GM18526 (cell line): ENCODE measurements around the gene UNC5A.

Experiments used
- POLR2A ChIP-seq: IDR thresholded peaks from 3 replicates; pipeline ENCODE4 v1.6.1; 2011; ENCODE audit not compliant: insufficient read length; ENCODE audit errors: extremely low read depth

The UNC5A gene

DNA sequence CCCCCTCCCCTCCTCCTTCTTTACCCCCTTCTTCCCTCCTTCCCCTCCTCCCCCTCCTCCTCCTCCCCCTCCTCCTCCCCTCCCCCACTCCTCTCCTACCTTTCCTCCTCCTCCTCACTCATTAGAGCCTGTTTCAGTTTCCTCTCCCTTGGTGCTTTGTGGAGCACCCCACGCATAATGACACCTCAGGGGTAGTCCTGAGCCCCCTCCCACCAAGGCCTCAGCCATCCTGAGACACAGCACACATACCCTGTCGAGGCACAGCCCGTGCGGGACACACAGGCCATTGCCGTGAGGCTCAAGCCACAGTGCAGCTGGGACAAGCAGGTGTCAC, 53.4 kb downstream of the UNC5A start:
- TF ChIP-seq POLR2A = no peak

DNA sequence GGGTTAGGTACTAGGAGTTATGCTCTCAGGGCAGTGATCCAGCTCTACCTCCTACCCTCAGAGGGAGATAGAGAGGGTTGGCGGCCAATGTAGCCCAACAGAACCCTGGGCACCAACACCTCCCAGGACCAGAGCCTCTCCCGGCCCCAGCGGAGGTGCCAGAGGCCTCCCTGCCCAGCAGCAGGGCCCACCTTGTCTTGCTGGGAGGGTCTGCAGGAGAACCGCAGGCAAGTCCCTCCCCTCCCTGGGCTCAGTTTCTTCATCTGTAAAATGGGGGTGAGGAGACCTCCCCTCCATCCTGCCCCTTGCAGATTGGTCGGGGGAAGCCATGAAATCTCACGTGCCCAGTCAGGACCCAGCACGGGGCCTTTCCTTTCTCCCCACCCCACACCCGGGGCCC, 54.4 kb downstream of the UNC5A start:
- TF ChIP-seq POLR2A = no peak

- no peak for TF ChIP-seq POLR2A
Measured at GRCh38 chr5:176865964-176866363, 55.6 kb downstream of the UNC5A start.

- TF ChIP-seq POLR2A = no peak
Measured at GRCh38 chr5:176866707-176867310, 56.5 kb downstream of the UNC5A start.

GRCh38 chr5:176868126-176868525, 57.8 kb downstream of the UNC5A start:
- TF ChIP-seq POLR2A = no peak

GRCh38 chr5:176868731-176869130, 58.4 kb downstream of the UNC5A start:
- TF ChIP-seq POLR2A = no peak

DNA sequence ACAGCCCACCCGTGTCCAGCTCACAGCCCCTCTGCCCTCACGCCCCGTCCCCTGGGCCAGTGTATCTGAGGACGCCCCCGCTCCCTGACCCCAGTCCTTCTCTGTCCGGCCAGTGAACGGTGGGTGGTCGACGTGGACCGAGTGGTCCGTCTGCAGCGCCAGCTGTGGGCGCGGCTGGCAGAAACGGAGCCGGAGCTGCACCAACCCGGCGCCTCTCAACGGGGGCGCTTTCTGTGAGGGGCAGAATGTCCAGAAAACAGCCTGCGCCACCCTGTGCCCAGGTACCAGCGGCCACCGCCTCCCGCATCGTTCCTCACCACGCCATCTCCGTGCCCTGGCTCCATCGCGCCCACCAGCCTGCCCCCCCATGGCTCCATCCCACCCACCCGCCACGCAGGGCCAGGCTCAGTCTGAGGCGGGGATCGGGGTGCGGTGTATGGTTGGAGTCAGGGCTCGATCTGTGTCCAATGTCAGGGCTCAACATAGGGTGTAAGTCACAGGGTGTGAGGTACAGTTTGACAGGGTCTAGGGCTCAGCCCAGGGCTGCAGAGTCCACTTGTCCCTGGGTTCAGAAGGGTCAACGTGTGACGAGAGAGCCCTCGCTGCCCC, 59.2 kb downstream of the UNC5A start:
- TF ChIP-seq POLR2A = no peak

DNA sequence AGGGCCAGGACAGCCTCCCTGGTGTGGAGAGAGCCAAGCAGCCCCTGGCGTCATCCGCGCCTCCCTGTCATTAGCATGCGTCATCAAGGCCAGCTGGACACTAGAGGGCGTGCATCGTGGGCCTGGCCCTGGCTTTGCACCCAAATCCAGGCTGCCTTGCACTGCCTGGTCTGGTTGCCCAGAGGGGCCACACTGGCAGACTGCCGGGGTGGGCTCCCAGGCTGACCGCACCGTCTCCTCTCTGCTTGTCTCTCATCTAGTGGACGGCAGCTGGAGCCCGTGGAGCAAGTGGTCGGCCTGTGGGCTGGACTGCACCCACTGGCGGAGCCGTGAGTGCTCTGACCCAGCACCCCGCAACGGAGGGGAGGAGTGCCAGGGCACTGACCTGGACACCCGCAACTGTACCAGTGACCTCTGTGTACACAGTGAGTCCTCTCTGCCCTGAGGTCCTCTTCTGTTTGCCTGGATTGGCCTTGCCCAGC, 59.8 kb downstream of the UNC5A start:
- TF ChIP-seq POLR2A = no peak

- TF ChIP-seq POLR2A = no peak
Measured at GRCh38 chr5:176873541-176874172, 63.3 kb downstream of the UNC5A start.

GRCh38 chr5:176874198-176874780, 63.9 kb downstream of the UNC5A start:
- TF ChIP-seq POLR2A = no peak

DNA sequence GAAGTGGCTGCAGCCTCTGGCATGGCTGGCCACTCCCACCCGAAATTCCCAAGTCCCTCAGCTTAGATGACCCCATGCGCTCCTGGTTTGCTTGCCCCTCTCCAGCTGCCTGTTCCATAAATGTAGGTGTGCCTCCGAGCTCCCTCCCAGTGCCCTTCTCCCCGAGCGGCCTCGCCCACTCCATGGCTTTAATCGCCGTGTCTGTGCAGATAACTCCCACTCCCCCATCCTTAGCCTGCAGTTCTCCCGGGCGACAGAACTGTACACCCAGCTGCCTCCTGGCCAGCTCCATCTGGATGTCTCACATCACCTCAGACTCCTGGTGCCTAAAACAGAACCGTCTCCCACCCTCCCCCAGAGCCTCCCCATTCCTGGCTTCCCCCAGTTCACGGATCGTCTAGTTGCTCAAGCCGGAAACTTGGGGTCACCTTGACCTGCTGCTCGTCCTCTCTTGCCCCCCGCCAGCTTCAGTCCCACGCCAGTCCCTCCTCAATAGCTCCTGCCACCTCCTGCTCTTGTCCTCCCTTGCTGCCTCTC, 64.7 kb downstream of the UNC5A start:
- TF ChIP-seq POLR2A = no peak

DNA sequence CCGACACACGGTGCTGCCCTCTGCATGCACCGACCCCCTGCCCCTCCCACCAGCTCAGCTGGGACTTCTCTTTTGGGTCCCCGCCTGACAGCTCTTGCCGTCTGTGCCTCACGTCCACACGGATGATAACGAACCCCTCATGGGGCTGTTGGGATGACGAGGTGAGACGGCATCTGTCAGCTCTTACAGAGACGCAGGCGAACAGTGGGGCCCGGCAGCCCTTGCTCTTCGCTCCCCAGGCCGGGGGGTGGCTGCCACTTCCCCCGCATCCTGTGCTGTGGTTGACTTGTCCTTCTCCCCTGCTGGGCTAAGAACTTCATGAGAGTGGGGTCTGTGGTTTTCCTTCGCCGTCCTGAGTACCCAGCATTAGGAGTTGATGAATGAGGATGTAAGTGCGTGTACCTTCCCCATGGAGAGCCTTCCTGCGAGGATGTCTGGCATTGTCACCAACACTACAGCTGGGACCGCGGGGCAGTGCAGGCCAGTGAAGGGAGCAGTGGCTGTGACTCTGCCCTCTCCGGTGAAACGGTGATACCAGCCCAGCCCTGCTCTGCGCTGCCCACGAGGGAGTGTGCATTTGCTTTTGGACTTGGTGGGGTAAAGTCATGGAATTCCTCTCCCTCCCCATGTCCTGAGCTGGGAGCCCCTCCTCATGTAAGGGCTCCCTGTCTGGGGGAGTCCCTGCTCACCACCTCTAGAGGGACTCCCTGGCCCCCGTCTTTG, 65.6 kb downstream of the UNC5A start:
- TF ChIP-seq POLR2A = no peak

DNA sequence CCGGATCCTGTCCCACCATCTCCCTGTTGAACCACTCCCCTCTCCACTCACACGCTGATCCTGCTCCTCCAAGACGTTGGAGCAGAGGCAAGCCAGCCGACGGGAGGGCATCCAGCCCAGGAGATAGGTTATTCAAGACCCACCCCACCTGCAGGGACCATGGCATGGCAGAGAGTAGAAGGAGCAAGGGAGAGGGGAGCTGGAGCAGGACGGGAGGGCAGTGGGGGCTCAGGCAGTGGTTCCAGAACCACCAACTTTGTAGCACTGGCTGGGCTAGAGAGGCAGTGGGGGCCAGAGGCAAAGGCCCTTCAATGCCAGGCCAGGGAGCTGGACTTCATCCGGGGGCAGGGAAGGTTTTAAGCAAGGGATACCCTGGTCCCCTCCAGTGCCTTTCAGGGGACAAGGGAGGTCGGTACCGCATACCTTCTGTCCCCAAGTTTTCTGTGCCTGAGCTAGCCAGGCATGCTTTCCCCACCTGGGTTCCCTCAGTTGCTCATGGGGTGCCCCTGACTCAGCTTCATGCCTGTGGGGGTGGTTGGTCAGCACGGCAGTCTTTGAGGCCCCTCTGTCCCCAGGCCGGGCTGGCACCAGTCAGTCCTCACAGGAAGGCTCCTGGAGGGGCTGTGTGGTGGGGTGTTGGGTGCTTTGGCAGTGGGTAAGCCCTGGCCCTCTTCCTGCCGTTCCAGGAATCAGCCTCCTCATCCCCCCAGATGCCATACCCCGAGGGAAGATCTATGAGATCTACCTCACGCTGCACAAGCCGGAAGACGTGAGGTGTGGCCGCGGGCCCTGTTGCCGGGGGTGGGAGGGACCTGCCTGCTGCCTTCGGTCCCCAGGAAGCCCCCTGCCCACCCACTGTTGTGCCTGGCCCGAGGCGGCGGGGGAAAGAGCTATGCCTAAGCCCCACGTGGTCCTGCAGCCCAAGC, 66.4 kb downstream of the UNC5A start:
- no peak for TF ChIP-seq POLR2A

DNA sequence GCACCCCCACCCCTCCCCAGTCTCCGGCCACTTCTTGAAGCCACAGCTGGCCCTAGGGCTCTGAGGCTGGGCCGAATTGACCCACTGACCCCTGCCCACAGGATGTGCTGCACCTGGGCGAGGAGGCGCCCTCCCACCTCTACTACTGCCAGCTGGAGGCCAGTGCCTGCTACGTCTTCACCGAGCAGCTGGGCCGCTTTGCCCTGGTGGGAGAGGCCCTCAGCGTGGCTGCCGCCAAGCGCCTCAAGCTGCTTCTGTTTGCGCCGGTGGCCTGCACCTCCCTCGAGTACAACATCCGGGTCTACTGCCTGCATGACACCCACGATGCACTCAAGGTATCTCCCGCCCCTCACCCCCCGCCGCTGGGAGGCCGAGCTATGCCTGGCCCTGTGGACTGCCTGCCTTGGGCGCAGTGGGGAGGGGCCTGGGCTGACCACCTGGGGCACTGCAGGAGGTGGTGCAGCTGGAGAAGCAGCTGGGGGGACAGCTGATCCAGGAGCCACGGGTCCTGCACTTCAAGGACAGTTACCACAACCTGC, 67.5 kb downstream of the UNC5A start:
- no peak for TF ChIP-seq POLR2A
